ENCODE measurements around the gene GPRIN3.
"Not testable (repeated sequence)": the region's sequence is repeated elsewhere in the genome, so short reads cannot be mapped to it uniquely, and the experiment has no call there.

The GPRIN3 gene

GRCh38 chr4:89254847-89255246 lies 52.8 kb downstream of the GPRIN3 start:
- peak; percentile 29 for DNase-seq (ENCODE audit: low spot score)

- not testable (repeated sequence) for DNase-seq (ENCODE audit: low spot score)
These were observed 53.3 kb downstream of the GPRIN3 start for GRCh38 chr4:89254347-89254746.

GRCh38 chr4:89253935-89254334 lies 53.7 kb downstream of the GPRIN3 start:
- DNase-seq (ENCODE audit: low spot score): no peak

- DNase-seq (ENCODE audit: low spot score): no peak
These were observed 54.3 kb downstream of the GPRIN3 start for GRCh38 chr4:89253311-89253710.

- no peak for DNase-seq (ENCODE audit: low spot score)
These were observed 56.2 kb downstream of the GPRIN3 start for GRCh38 chr4:89251396-89251795.

GRCh38 chr4:89249716-89250361 lies 57.8 kb downstream of the GPRIN3 start:
- DNase-seq (ENCODE audit: low spot score): no peak

GRCh38 chr4:89249313-89249712 lies 58.3 kb downstream of the GPRIN3 start:
- DNase-seq (ENCODE audit: low spot score): no peak

GRCh38 chr4:89248879-89249281 lies 58.7 kb downstream of the GPRIN3 start:
- no peak for DNase-seq (ENCODE audit: low spot score)

GRCh38 chr4:89247951-89248350 lies 59.6 kb downstream of the GPRIN3 start:
- DNase-seq (ENCODE audit: low spot score): no peak

- DNase-seq (ENCODE audit: low spot score): no peak
These were observed 62.1 kb downstream of the GPRIN3 start for GRCh38 chr4:89245459-89245858.

GRCh38 chr4:89243733-89244252 lies 63.8 kb downstream of the GPRIN3 start:
- DNase-seq (ENCODE audit: low spot score): no peak

GRCh38 chr4:89242864-89243732 lies 64.5 kb downstream of the GPRIN3 start:
- DNase-seq (ENCODE audit: low spot score): no peak

GRCh38 chr4:89242216-89242615 lies 65.4 kb downstream of the GPRIN3 start:
- no peak for DNase-seq (ENCODE audit: low spot score)

GRCh38 chr4:89230271-89230670 lies 77.3 kb downstream of the GPRIN3 start:
- no peak for DNase-seq (ENCODE audit: low spot score)

GRCh38 chr4:89226665-89227574 lies 80.7 kb downstream of the GPRIN3 start:
- DNase-seq (ENCODE audit: low spot score): peak; percentile 75

GRCh38 chr4:89222170-89222569 lies 85.4 kb downstream of the GPRIN3 start:
- DNase-seq (ENCODE audit: low spot score): peak; percentile 74

- no peak for DNase-seq (ENCODE audit: low spot score)
These were observed 86.3 kb downstream of the GPRIN3 start for GRCh38 chr4:89221167-89221867.

GRCh38 chr4:89218587-89218986 lies 89.0 kb downstream of the GPRIN3 start:
- DNase-seq (ENCODE audit: low spot score): no peak

- no peak for DNase-seq (ENCODE audit: low spot score)
These were observed 90.0 kb downstream of the GPRIN3 start for GRCh38 chr4:89217604-89218003.

- DNase-seq (ENCODE audit: low spot score): no peak
These were observed 90.7 kb downstream of the GPRIN3 start for GRCh38 chr4:89216866-89217265.

- DNase-seq (ENCODE audit: low spot score): no peak
These were observed 91.2 kb downstream of the GPRIN3 start for GRCh38 chr4:89216422-89216821.

- DNase-seq (ENCODE audit: low spot score): no peak
These were observed 91.9 kb downstream of the GPRIN3 start for GRCh38 chr4:89215736-89216135.

Measured in kidney capillary endothelial cell (primary cell).